ENCODE measurements around the gene SFTPD.

- no peak for TF ChIP-seq CTCF (IDR thresholded peaks at IDR 0.05)
- no peak for TF ChIP-seq POLR2A (IDR thresholded peaks at IDR 0.05)
- TF ChIP-seq EP300 (IDR thresholded peaks at IDR 0.05) = no peak
- TF ChIP-seq POLR2AphosphoS5 (IDR thresholded peaks at IDR 0.05) = no peak
Measured at GRCh38 chr10:79983286-79983909, 34.5 kb upstream of the SFTPD start.

Measured in upper lobe of left lung (tissue), 4 donors.